Adrenal gland (tissue), 12 donors: ENCODE measurements around the gene ENPP6. TPM values are rescaled to one million over a fixed set of nuclear protein-coding genes. Genes with fewer than 3 reads are reported as not detected.

Experiments used
- DNase-seq, 7 donors: peaks; one replicate each; pipeline ENCODE4 v3.0.0-alpha.2; 2019 to 2020
- H3K27ac ChIP-seq, 5 donors: fragments of 200-600 bp; sonication (generic) in 4 of 5; 1 replicate in 3 of 5; 2 replicates in 2 of 5; pipeline versions ENCODE4 v1.5.1 to v1.8.0; 2016 to 2020; ENCODE audit warnings: mild to moderate bottlenecking in 1 of 5
- H3K27me3 ChIP-seq: fragments of 200-600 bp; 2 replicates; pipeline ENCODE4 v1.8.0; 2021
- H3K36me3 ChIP-seq, 2 donors: fragments of 200-600 bp; replicated peaks in 1 of 2; 1 replicate in 1 of 2; 2 replicates in 1 of 2; pipeline versions ENCODE4 v1.5.1 to v1.8.0; 2018 to 2022
- H3K4me1 ChIP-seq, 2 donors: fragments of 200-600 bp; replicated peaks in 1 of 2; 1 replicate in 1 of 2; 2 replicates in 1 of 2; pipeline versions ENCODE4 v1.5.1 to v1.8.0; 2018 to 2021
- H3K4me3 ChIP-seq, 4 donors: fragments of 200-600 bp; sonication (generic) in 3 of 4; one replicate each; pipeline ENCODE4 v1.5.1; 2016 to 2018
- H3K9me3 ChIP-seq, 3 donors: fragments of 200-600 bp; sonication (generic) in 1 of 3; replicated peaks in 1 of 3; 1 replicate in 2 of 3; 2 replicates in 1 of 3; pipeline versions ENCODE4 v1.5.1 to v1.8.0; 2016 to 2021
- CTCF ChIP-seq, 6 experiments: fragments of 450-650 bp in 4 of 6; fragments of 200-600 bp in 2 of 6; sonication (generic) in 1 of 6; IDR thresholded peaks; 1 replicate in 5 of 6; 2 replicates in 1 of 6; pipeline versions ENCODE4 v1.5.1 to v1.8.0; 2016 to 2021; ENCODE audit warnings: antibody characterized with exemption in 6 of 6, mild to moderate bottlenecking in 2 of 6, moderate library complexity in 1 of 6
- POLR2A ChIP-seq, 2 donors: fragments of 450-650 bp; IDR thresholded peaks; one replicate each; pipeline ENCODE4 v1.6.1; 2017; ENCODE audit warnings: antibody characterized with exemption in 2 of 2, mild to moderate bottlenecking in 2 of 2, moderate library complexity in 1 of 2
- WGBS, 4 donors: extraction: QIAGEN DNeasy Blood & Tissue Kit in 2 of 4; methylation state at CpG; one replicate each; pipeline versions ENCODE4 v1.1.5 to v1.1.7; 2013 to 2017; 5-methylcytosine and 5-hydroxymethylcytosine counted together
- intact Hi-C, 2 donors: fragments of 100-400 bp; cut with DNase I; formaldehyde crosslinking; loops; one replicate each; pipeline versions ENCODE4 v1.14.1 to v1.15.0; 2022 to 2023
- polyA plus RNA-seq, 3 donors: library from polyadenylated mRNA; stranded (reverse); fragments of 200-250 nt in 2 of 3; fragments of 350-450 nt in 1 of 3; fragmentation: Illumina TruSeq in 1 of 3; extraction: RNeasy Lipid Tissue Mini Kit (QIAGEN cat#74804) in 1 of 3; gene quantifications; one replicate each; pipeline ENCODE4 v1.2.3, GENCODE V29; 2013 to 2014
- total RNA-seq, 9 donors: library from RNA; depleted of rRNA in 4 of 9; stranded (reverse); fragments of >200 nt in 4 of 9; fragments of 120-200 nt in 1 of 9; fragmentation: NEBNext Ultra II Directional in 1 of 9; extraction: Animal tissue kit (Norgen Biotek cat#: 25700) in 1 of 9; gene quantifications; one replicate each; pipeline versions ENCODE4 v1.1.0 to v1.2.4, GENCODE V29; 2013 to 2023
- donor health status: healthy with polysubstance abuse.
- donor health status: Bipolar disorder and iron deficiency.
- donor health status: DM: yes; HTN: yes; CAD: no.
- donor health status: DM: no; HTN: no; CAD: no.
- donor health status: DM: no; HTN: no; CAD: no.
- donor health status: DM: yes; HTN: yes; CAD: no.

The ENPP6 gene
- total and polyA plus RNA-seq, 12 donors = 0.18 to 11.3 (median 0.46) TPM; not detected in 1

- Histone ChIP-seq H3K27ac (no peak overlapping the region), H3K9me3 (no peaks in the 10 kb centered on the region), H3K27me3 (no peaks in the 10 kb centered on the region), H3K4me3 (no peak overlapping the region), H3K4me1 (no peaks in the 10 kb centered on the region), H3K36me3 (no peaks in the 10 kb centered on the region)
- WGBS, 4 donors = 46 to 50% (median 48%) methylated on average over 2 of the region's 2 CpGs
- no peak for DNase-seq
- intact Hi-C loops = no loop called here
- TF ChIP-seq CTCF (IDR thresholded peaks at IDR 0.05) (no peak), POLR2A (IDR thresholded peaks at IDR 0.05) (no peak)
Measured at GRCh38 chr4:184237612-184238011, 19.9 kb upstream of the ENPP6 start.

GRCh38 chr4:184235526-184235925 is 17.9 kb upstream of the ENPP6 start:
- intact Hi-C loops = no loop called here
- Histone ChIP-seq H3K4me1 (no peaks in the 10 kb centered on the region), H3K27me3 (no peaks in the 10 kb centered on the region), H3K4me3 (no peak overlapping the region), H3K9me3 (no peaks in the 10 kb centered on the region), H3K27ac (no peak overlapping the region), H3K36me3 (no peaks in the 10 kb centered on the region)
- WGBS, 4 donors = 55 to 77% (median 75%) methylated on average over 3 of the region's 3 CpGs
- no peak for TF ChIP-seq POLR2A (IDR thresholded peaks at IDR 0.05)
- TF ChIP-seq CTCF (IDR thresholded peaks at IDR 0.05) = no peak
- DNase-seq = no peak

GRCh38 chr4:184234155-184234554 is 16.5 kb upstream of the ENPP6 start:
- no peak for DNase-seq
- WGBS, 4 donors = 65 to 75% (median 67%) methylated on average over 4 of the region's 4 CpGs

GRCh38 chr4:184232975-184233374 is 15.3 kb upstream of the ENPP6 start:
- H3K9me3 ChIP-seq = no peaks in the 10 kb centered on the region
- H3K4me3 ChIP-seq = no peak overlapping the region
- intact Hi-C loops = no loop called here
- DNase-seq = no peak
- H3K27ac ChIP-seq = no peak overlapping the region
- no peaks in the 10 kb centered on the region for H3K27me3 ChIP-seq
- TF ChIP-seq CTCF (IDR thresholded peaks at IDR 0.05) (no peak), POLR2A (IDR thresholded peaks at IDR 0.05) (no peak)
- H3K36me3 ChIP-seq = no peaks in the 10 kb centered on the region
- 67 to 86% (median 84%) methylated on average over 4 of the region's 4 CpGs for WGBS, 4 donors
- H3K4me1 ChIP-seq = no peaks in the 10 kb centered on the region

More at GRCh38 chr4:184234155-184234554, 16.5 kb upstream of the ENPP6 start:
- Histone ChIP-seq H3K36me3 (no peaks in the 10 kb centered on the region), H3K4me3 (no peak overlapping the region), H3K27me3 (no peaks in the 10 kb centered on the region), H3K4me1 (no peaks in the 10 kb centered on the region), H3K9me3 (no peaks in the 10 kb centered on the region), H3K27ac (no peak overlapping the region)
- no peak for TF ChIP-seq CTCF (IDR thresholded peaks at IDR 0.05)
- no peak for TF ChIP-seq POLR2A (IDR thresholded peaks at IDR 0.05)
- intact Hi-C loops = no loop called here
